ENCODE measurements around the gene DTNB. TPM values are rescaled to one million over a fixed set of nuclear protein-coding genes. Genes with fewer than 3 reads are reported as not detected.

DTNB gene
- polyA plus RNA-seq, 1 donor from 2014 or later: 22.5 TPM

DNA sequence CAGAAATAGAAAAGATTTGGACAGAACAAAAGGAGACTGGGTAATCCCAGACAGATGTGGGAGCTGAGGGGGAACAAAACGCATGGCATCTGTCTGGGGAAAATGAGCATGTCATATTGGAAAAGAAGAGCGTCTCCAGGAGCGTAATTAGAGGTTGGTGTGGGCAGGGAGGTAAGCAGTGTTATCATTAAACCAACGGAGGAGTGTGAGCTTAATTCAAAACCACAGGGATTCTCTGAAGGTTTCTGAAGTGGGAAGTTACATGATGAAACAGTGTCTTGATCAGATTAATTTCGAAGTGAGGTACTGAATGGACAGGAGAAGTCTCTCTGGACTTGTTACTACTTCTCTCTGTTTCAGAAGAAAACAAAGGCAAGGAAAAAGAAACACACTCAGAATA lies 53.3 kb downstream of the DTNB start:
- Histone ChIP-seq H3K4me2 (ENCODE audit: low read length) (no peak overlapping the region), H3K27me3 (ENCODE audit: insufficient read depth, low read depth, low read length) (no peaks in the 10 kb centered on the region), H3K4me3 (ENCODE audit: low read length) (no peak overlapping the region), H3K79me2 (replicated peaks; ENCODE audit: insufficient read depth, low read length) (no peaks in the 10 kb centered on the region), H2AFZ (ENCODE audit: low read depth, low read length) (no peak overlapping the region), H3F3A (ENCODE audit: insufficient read depth, low read length, poor library complexity, severe bottlenecking) (no peaks in the 10 kb centered on the region), H3K36me3 (ENCODE audit: insufficient read depth, low read length) (peaks cover 16% of the 10 kb centered on the region), H3K9me3 (ENCODE audit: low read length) (no peaks in the 10 kb centered on the region), H4K20me1 (ENCODE audit: insufficient read depth) (no peaks in the 10 kb centered on the region), H3K9me2 (ENCODE audit: insufficient read depth, low read length) (no peaks in the 10 kb centered on the region), H3K27ac (ENCODE audit: low read length) (no peak overlapping the region), H3K9ac (ENCODE audit: low read length) (no peak overlapping the region)
- TF ChIP-seq, protein P1, sequence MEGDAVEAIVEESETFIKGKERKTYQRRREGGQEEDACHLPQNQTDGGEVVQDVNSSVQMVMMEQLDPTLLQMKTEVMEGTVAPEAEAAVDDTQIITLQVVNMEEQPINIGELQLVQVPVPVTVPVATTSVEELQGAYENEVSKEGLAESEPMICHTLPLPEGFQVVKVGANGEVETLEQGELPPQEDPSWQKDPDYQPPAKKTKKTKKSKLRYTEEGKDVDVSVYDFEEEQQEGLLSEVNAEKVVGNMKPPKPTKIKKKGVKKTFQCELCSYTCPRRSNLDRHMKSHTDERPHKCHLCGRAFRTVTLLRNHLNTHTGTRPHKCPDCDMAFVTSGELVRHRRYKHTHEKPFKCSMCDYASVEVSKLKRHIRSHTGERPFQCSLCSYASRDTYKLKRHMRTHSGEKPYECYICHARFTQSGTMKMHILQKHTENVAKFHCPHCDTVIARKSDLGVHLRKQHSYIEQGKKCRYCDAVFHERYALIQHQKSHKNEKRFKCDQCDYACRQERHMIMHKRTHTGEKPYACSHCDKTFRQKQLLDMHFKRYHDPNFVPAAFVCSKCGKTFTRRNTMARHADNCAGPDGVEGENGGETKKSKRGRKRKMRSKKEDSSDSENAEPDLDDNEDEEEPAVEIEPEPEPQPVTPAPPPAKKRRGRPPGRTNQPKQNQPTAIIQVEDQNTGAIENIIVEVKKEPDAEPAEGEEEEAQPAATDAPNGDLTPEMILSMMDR (IDR thresholded peaks at IDR 0.05; ENCODE audit: poor library complexity, severe bottlenecking): no peak
- TF ChIP-seq TAF1 (IDR thresholded peaks at IDR 0.05; ENCODE audit: low read depth) (no peak), RAD21 (conservative IDR thresholded peaks at IDR 0.05) (no peak)

DNA sequence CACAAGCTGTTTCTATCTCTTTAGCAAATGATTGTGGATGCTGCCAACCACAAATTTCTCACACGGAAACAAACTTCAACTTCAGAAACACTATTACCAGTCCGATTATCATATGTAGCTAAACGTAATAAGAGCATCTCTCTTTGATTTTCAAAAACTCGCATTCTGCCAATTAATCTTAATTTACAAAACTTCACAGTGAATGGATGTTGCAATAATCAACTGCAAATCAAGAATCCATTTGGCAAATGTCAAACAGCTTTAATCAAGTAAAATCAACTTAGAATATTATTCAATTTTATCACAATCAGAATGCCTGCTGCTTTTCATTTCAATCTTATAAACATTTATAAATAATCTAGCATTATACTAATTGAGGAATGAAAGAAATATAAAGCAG lies 54.2 kb downstream of the DTNB start:
- Histone ChIP-seq H3K9me3 (ENCODE audit: low read length) (no peaks in the 10 kb centered on the region), H4K20me1 (ENCODE audit: insufficient read depth) (no peaks in the 10 kb centered on the region), H3K27me3 (ENCODE audit: insufficient read depth, low read depth, low read length) (no peaks in the 10 kb centered on the region), H3K36me3 (ENCODE audit: insufficient read depth, low read length) (peaks cover 13% of the 10 kb centered on the region), H3K4me2 (ENCODE audit: low read length) (no peak overlapping the region), H3K9me2 (ENCODE audit: insufficient read depth, low read length) (no peaks in the 10 kb centered on the region), H3K27ac (ENCODE audit: low read length) (no peak overlapping the region), H3F3A (ENCODE audit: insufficient read depth, low read length, poor library complexity, severe bottlenecking) (no peaks in the 10 kb centered on the region), H3K79me2 (replicated peaks; ENCODE audit: insufficient read depth, low read length) (no peaks in the 10 kb centered on the region), H3K4me3 (ENCODE audit: low read length) (no peak overlapping the region), H2AFZ (ENCODE audit: low read depth, low read length) (no peak overlapping the region), H3K9ac (ENCODE audit: low read length) (no peak overlapping the region)
- TF ChIP-seq EP300 (conservative IDR thresholded peaks at IDR 0.05; ENCODE audit: poor library complexity, severe bottlenecking): no peak

- Histone ChIP-seq H3K9me2 (ENCODE audit: insufficient read depth, low read length) (no peaks in the 10 kb centered on the region), H3K9me3 (ENCODE audit: low read length) (no peaks in the 10 kb centered on the region), H3K27me3 (ENCODE audit: insufficient read depth, low read depth, low read length) (no peaks in the 10 kb centered on the region), H4K20me1 (ENCODE audit: insufficient read depth) (no peaks in the 10 kb centered on the region), H3K27ac (ENCODE audit: low read length) (no peak overlapping the region), H3F3A (ENCODE audit: insufficient read depth, low read length, poor library complexity, severe bottlenecking) (no peaks in the 10 kb centered on the region), H3K36me3 (ENCODE audit: insufficient read depth, low read length) (peaks cover 8% of the 10 kb centered on the region), H3K79me2 (replicated peaks; ENCODE audit: insufficient read depth, low read length) (no peaks in the 10 kb centered on the region), H3K4me2 (ENCODE audit: low read length) (no peak overlapping the region), H2AFZ (ENCODE audit: low read depth, low read length) (no peak overlapping the region), H3K4me3 (ENCODE audit: low read length) (no peak overlapping the region), H3K9ac (ENCODE audit: low read length) (no peak overlapping the region)
- TF ChIP-seq EZH2 (IDR thresholded peaks at IDR 0.05; ENCODE audit: borderline replicate concordance, insufficient read depth, low read length, poor library complexity, severe bottlenecking) (no peak), REST (IDR thresholded peaks at IDR 0.05; ENCODE audit: borderline replicate concordance) (no peak), SMC3 (conservative IDR thresholded peaks at IDR 0.05; ENCODE audit: poor library complexity) (no peak), TAF1 (IDR thresholded peaks at IDR 0.05; ENCODE audit: low read depth) (no peak), POLR2AphosphoS5 (IDR thresholded peaks at IDR 0.05) (no peak), RAD21 (conservative IDR thresholded peaks at IDR 0.05) (no peak)
Measured at GRCh38 chr2:25618676-25619075, 54.7 kb downstream of the DTNB start.
